AG08395 (cell line): ENCODE results near the gene MAPK6.
A peak's percentile ranks its signal among the peaks of the same experiment; 100 is the strongest.
"Not testable (repeated sequence)": the region's sequence is repeated elsewhere in the genome, so short reads cannot be mapped to it uniquely, and the experiment has no call there.

Experiments
- DNase-seq: peaks from one replicate; pipeline ENCODE4 v3.0.0; 2012; ENCODE audit warnings: mixed read lengths, low spot score

MAPK6 gene

DNA sequence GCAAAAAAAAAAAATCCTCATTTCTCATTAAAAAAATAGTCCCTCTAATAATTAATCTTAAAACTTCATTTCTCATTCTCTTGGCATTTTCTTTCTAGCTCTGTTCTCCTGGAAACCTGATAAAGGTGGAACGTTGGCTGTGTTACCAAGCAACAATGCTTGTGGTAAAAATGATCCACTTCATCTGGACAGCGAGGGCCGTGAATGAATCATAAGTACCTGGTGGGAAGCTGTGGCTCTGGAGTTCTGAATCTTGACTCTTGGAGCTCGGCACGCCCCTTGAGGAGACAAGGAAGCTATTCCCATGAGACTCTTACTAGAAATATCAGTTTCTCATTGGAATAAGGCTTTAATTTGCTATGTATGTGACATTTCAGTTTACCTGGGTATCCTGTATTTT, 61.0 kb downstream of the MAPK6 start:
- no peak for DNase-seq

- DNase-seq, result no peak
Observed at GRCh38 chr15:52080706-52081392, 61.8 kb downstream of the MAPK6 start.

GRCh38 chr15:52082197-52083036, 63.4 kb downstream of the MAPK6 start:
- no peak for DNase-seq

GRCh38 chr15:52083037-52083359, 64.0 kb downstream of the MAPK6 start:
- not testable (repeated sequence) for DNase-seq

DNA sequence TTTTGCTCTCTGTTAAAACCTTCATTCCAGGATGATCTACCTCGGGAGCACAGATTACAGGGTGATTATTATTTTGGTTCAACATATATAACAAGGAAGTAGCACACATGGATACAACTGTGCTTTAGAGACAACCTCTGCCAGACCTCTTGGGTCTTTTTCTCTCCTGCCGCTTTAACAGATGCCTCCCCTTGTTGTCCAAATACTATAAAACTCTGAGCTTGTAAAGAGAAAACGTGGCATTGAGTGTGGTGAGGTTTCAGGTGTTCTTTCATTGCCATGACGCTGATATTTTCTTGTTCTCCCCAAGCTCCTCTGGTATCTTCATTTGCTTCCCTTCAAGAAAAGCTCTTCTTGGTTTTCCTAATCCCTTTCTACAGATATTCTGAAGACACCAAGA, 64.6 kb downstream of the MAPK6 start:
- no peak for DNase-seq

DNA sequence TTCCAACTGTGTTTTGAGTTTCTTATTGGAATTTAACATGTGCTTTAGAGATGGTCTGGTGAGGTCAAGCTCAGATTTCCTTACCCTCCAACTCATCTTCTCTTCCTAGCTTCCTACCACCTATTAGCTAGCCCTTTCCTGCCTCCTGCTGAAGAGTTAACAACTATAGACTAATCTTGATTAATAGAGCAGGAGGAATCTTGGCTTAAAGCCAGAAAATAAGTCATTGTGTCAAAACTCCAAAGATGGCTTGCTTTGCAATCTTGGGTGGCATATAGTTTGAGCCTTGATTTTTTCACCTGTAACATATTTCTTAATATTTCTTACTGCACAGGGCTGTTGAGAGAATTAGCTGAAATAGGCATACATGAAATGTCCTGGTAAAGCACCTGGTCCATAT, 66.3 kb downstream of the MAPK6 start:
- no peak for DNase-seq

DNA sequence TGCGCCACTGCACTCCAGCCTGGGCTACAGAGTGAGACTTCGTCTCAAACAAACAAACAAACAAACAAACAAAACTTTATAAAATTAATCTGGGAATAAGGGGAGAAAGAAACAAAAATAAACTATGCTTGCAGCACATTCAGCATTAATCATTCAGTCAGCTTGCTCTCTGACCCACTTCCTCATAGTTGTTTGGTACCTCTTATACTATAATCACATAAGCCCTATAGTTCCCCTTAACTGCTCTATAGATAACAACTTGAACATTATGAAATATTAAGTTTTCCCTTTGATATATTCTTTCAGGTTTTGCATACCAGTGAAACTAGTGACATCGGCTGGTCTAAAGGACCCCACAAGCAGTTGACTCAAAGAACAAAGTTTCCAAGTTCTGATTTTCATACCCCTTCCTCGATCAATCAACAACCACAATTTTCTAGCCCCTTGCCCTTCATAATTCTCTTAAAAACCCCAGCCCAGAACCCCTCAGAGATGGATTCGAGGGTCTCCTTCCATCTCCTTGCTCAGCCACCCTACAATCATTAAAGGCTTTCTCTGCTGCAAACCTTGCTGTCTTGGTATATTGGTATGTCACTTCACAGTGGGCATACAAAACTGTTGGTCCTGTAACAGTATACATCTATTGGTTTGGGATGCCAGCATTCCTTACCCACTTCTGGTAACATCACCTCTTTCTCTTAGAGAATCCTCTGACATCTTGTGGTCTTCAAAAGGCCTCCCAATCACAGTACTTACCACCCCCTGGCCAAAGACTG, 67.2 kb downstream of the MAPK6 start:
- no peak for DNase-seq

- no peak for DNase-seq
Observed at GRCh38 chr15:52090193-52090592, 71.2 kb downstream of the MAPK6 start.

DNA sequence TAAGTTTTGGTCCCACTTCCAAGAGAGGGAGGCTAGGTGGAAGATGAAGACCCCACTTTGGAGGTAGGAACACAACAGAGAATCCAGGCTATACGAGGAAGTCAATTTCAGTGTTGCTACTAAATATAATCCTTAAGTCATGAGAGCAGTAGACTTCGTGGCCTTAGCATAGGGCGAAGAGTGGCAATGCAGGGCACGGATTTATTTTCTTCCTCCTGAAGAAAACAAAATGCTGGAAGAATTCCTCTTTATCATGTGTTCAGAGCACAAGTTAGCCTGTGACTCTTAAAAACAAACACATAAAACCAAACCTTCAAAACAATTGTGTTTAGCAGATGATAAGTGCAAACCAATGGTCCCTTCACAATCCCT, 74.1 kb downstream of the MAPK6 start:
- no peak for DNase-seq

- DNase-seq, result peak; percentile 74
Observed at GRCh38 chr15:52093539-52094510, 74.8 kb downstream of the MAPK6 start.

DNA sequence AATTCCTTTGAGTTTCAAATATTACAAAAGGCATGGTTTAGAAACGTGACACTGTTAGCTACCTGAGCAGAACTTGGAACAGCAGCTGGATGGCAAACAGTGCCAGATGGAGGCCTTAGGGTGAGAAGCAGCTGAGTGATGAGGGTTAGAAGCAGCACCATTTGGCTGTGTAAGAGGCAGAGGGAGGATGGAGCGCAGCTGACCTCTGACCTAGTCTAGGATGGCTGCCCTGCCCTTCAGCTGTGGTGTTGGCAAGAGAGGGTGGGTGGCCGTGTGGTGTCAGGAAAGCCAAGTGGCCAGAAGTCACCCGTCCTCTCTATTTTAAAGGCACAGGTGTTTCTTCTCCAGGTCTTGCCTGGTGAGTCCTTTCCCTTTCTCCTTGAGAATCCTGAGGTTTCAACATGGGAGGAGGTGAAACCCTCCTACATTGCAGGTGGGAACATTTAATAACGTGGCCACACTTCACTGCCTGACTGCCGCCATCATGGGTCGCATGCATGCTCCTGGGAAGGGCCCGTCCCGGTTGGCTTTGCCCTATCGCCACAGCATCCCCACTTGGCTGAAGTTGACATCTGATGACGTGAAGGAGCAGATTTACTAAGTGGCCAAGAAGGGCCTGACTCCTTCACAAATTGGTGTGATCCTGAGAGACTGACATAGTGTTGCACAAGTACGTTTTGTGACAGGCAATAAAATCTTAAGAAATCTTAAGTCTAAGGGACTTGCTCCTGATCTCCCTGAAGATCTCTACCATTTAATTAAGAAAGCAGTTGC, 76.0 kb downstream of the MAPK6 start:
- DNase-seq, result no peak

DNA sequence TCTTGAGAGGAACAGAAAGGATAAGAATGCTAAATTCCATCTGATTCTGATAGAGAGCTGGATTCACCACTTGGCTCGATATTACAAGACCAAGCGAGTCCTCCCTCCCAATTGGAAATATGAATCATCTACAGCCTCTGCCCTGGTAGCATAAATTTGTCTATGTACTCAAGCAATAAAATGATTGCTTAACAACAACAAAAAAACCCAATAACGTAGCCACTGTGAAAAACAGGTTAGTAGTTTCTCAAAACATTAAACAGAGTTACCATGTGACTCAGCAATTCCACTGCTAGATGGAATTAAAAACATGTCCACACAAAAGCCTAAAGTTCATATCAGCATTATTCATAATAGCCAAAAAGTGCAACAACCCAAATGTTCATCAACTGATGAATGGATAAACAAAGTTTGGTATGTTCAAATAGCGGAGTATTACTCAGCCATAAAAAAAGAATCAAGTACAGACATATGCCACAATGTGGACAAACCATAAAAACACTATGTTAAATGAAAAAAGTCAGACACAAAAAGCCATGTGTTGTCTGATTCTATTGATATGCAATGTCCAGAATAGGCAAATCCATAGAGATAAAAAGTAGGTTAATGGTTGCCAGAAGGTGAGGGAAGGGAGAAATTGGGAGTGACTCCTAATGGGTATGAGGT, 76.7 kb downstream of the MAPK6 start:
- peak; percentile 58 for DNase-seq

DNA sequence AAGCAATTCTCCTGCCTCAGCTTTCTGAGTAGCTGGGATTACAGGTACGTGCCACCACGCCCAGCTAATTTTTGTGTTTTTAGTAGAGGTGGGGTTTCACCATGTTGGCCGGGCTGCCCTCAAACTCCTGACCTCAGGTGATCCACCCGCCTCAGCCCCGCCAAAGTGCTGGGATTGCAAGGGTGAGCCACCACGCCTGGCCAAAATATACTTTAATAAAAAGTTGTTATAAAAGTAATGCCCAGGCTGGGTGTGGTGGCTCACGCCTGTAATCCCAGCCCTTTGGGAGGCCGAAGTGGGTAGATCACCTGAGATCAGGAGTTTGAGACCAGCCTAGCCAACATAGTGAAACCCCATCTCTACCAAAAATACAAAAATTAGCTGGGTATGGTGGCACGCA, 77.5 kb downstream of the MAPK6 start:
- not testable (repeated sequence) for DNase-seq

GRCh38 chr15:52097180-52097579, 78.2 kb downstream of the MAPK6 start:
- DNase-seq, result no peak

DNA sequence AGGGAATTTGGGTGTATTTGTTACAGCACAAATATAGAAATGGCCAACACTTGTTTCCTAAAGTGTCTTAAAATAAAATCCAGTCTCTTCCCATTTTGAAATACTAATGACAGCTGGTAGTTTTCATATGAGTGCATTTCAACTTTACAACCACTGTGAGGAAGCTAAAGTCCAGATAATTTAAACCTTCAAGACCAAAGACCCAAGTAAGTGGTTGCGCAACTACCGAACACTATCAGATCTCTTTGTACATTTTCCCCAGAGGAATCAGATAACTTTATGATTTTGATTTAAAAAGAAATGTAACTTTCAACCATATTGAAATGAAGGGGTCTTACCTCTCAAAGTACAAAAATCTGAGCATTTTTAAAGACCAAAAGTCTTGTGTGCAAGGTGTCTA, 79.3 kb downstream of the MAPK6 start:
- DNase-seq, result no peak

GRCh38 chr15:52099651-52100272, 80.7 kb downstream of the MAPK6 start:
- no peak for DNase-seq

DNA sequence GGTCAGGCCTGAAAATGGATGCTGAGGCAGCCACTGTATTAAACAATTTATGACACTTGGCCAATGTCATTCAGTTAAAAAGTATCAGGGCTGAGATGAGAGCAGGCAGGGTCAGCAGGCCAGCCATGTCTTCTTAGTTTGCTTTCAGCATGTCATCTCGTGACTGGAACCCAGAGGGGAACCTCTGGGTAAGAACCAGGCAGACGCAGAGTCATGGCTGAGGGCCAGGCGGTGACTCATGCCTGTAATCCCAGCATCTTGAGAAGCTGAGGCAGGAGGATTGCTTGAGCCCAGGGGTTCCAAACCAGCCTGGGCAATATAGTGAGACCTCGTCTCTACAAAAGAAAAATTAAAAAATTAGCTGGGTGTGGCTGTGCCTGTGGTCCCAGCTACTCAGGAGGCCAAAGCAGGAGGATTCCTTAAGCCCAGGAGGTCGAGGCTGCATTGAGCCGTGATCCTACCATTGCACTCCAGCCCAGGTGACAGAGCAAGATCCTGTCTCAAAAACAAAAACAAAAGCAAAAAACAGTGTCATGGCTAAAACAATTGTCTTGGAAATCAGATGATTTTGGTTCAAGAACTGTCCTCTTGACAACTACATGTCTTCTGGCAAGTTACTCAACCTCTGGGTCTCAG, 81.9 kb downstream of the MAPK6 start:
- peak; percentile 60 for DNase-seq

- DNase-seq, result no peak
Observed at GRCh38 chr15:52101542-52102323, 82.7 kb downstream of the MAPK6 start.

GRCh38 chr15:52102463-52102862, 83.4 kb downstream of the MAPK6 start:
- peak; percentile 73 for DNase-seq
